Smooth muscle cell (in vitro differentiated cells): ENCODE results near the gene RCC2. TPM values are rescaled to one million over a fixed set of nuclear protein-coding genes. Genes with fewer than 3 reads are reported as not detected.

Source experiments
- DNase-seq: peaks from one replicate; lab custom pipeline; 2025; ENCODE audit not compliant: unreplicated experiment; lab: John Stamatoyannopoulos, UW
- H2AFZ ChIP-seq: fragments of 200-600 bp; sonication (generic); 2 replicates; pipeline ENCODE4 v1.6.0; 2016; ENCODE audit warnings: antibody characterized with exemption, low read depth, mild to moderate bottlenecking
- H3F3A ChIP-seq: fragments of 200-600 bp; sonication (generic); 2 replicates; pipeline ENCODE4 v1.6.0; 2017; ENCODE audit warnings: antibody characterized with exemption, low read depth
- H3K27ac ChIP-seq: fragments of 200-600 bp; sonication (generic); 2 replicates; pipeline ENCODE4 v1.5.1; 2016; ENCODE audit warnings: low read depth, mild to moderate bottlenecking
- H3K27me3 ChIP-seq: fragments of 200-600 bp; sonication (generic); 2 replicates; pipeline ENCODE4 v1.6.1; 2016; ENCODE audit warnings: low read depth, mild to moderate bottlenecking
- H3K36me3 ChIP-seq: fragments of 200-600 bp; sonication (generic); 2 replicates; pipeline ENCODE4 v1.5.1; 2016; ENCODE audit warnings: low read depth
- H3K4me1 ChIP-seq: fragments of 200-600 bp; sonication (generic); 2 replicates; pipeline ENCODE4 v1.5.1; 2016; ENCODE audit warnings: low read depth
- H3K4me2 ChIP-seq: fragments of 200-600 bp; sonication (generic); 2 replicates; pipeline ENCODE4 v1.6.0; 2016; ENCODE audit warnings: mild to moderate bottlenecking
- H3K4me3 ChIP-seq: fragments of 200-600 bp; sonication (generic); 2 replicates; pipeline ENCODE4 v1.5.1; 2016; ENCODE audit warnings: mild to moderate bottlenecking
- H3K79me2 ChIP-seq: fragments of 200-600 bp; sonication (generic); 2 replicates; pipeline ENCODE4 v1.6.0; 2016; ENCODE audit warnings: low read depth, mild to moderate bottlenecking
- H3K9ac ChIP-seq: fragments of 200-600 bp; sonication (generic); 2 replicates; pipeline ENCODE4 v1.6.0; 2016; ENCODE audit warnings: low read depth
- H3K9me3 ChIP-seq: fragments of 200-600 bp; sonication (generic); replicated peaks from 2 replicates; pipeline ENCODE4 v1.5.1; 2016; ENCODE audit warnings: low read depth
- H4K20me1 ChIP-seq: fragments of 200-600 bp; sonication (generic); 2 replicates; pipeline ENCODE4 v1.6.0; 2016; ENCODE audit warnings: low read depth
- CTCF ChIP-seq: fragments of 200-600 bp; sonication (generic); IDR thresholded peaks from 2 replicates; pipeline ENCODE4 v1.5.1; 2017; ENCODE audit warnings: borderline replicate concordance, mild to moderate bottlenecking, antibody characterized with exemption; ENCODE audit not compliant: insufficient read depth, poor library complexity, severe bottlenecking
- WGBS: methylation state at CpG from one replicate; pipeline ENCODE4 v1.1.7; 2016; ENCODE audit warnings: low lambda C conversion rate; 5-methylcytosine and 5-hydroxymethylcytosine counted together
- polyA plus RNA-seq: library from polyadenylated mRNA; unstranded; fragments of >200 nt; fragmentation: Nextera tagmentation; extraction: Ambion mirVana; gene quantifications from 2 replicates; pipeline ENCODE4 v1.2.1, GENCODE V29; 2016
- total RNA-seq: library from RNA; depleted of rRNA; stranded (reverse); fragments of >200 nt; gene quantifications from 2 replicates; pipeline ENCODE4 v1.2.3, GENCODE V29; 2014

RCC2 gene
- total and polyA plus RNA-seq, 2 experiments from 2014 or later, result 28.0 to 44.5 TPM

- no peaks in the 10 kb centered on the region for H3K9me3 ChIP-seq
- no peaks in the 10 kb centered on the region for H3K36me3 ChIP-seq
- no peaks in the 10 kb centered on the region for H3K79me2 ChIP-seq
- no peak overlapping the region for H3K4me2 ChIP-seq
- no peak overlapping the region for H3K27ac ChIP-seq
- no peak overlapping the region for H2AFZ ChIP-seq
- 96% methylated on average over 12 of the region's 12 CpGs for WGBS
- H3F3A ChIP-seq, result peaks cover 7% of the 10 kb centered on the region
- H3K27me3 ChIP-seq, result no peaks in the 10 kb centered on the region
- H3K4me3 ChIP-seq, result no peak overlapping the region
- no peak for DNase-seq
- H4K20me1 ChIP-seq, result no peaks in the 10 kb centered on the region
- no peaks in the 10 kb centered on the region for H3K4me1 ChIP-seq
- no peak overlapping the region for H3K9ac ChIP-seq
- no peak for TF ChIP-seq CTCF
These were observed 8.1 kb upstream of the RCC2 start for GRCh38 chr1:17447501-17447992.

GRCh38 chr1:17442841-17443240 is 3.4 kb upstream of the RCC2 start:
- Histone ChIP-seq H3K36me3 (no peaks in the 10 kb centered on the region), H3F3A (peaks cover 13% of the 10 kb centered on the region), H2AFZ (no peak overlapping the region), H3K27me3 (no peaks in the 10 kb centered on the region), H3K27ac (peak overlapping the region; percentile 91), H3K4me1 (peaks cover 20% of the 10 kb centered on the region), H4K20me1 (no peaks in the 10 kb centered on the region), H3K4me2 (peak overlapping the region; percentile 48), H3K4me3 (no peak overlapping the region), H3K79me2 (no peaks in the 10 kb centered on the region), H3K9ac (peak overlapping the region; percentile 5), H3K9me3 (no peaks in the 10 kb centered on the region)
- no peak for DNase-seq
- no peak for TF ChIP-seq CTCF
- 96% methylated on average over 6 of the region's 6 CpGs for WGBS

GRCh38 chr1:17441993-17442357 is 2.5 kb upstream of the RCC2 start:
- DNase-seq, result no peak
- peaks cover 24% of the 10 kb centered on the region for H3K4me1 ChIP-seq
- H3K27ac ChIP-seq, result peak overlapping the region; percentile 91
- H3K4me2 ChIP-seq, result peak overlapping the region; percentile 92
- 91% methylated on average over 4 of the region's 4 CpGs for WGBS
- H3F3A ChIP-seq, result peaks cover 15% of the 10 kb centered on the region
- H3K36me3 ChIP-seq, result no peaks in the 10 kb centered on the region
- H4K20me1 ChIP-seq, result peaks cover 4% of the 10 kb centered on the region
- H2AFZ ChIP-seq, result no peak overlapping the region
- no peak for TF ChIP-seq CTCF
- H3K27me3 ChIP-seq, result no peaks in the 10 kb centered on the region
- peaks cover 5% of the 10 kb centered on the region for H3K79me2 ChIP-seq
- H3K9me3 ChIP-seq, result no peaks in the 10 kb centered on the region
- H3K9ac ChIP-seq, result no peak overlapping the region
- H3K4me3 ChIP-seq, result no peak overlapping the region

GRCh38 chr1:17441265-17441992 is 2.0 kb upstream of the RCC2 start:
- Histone ChIP-seq H3K27ac (peak overlapping the region; percentile 91), H2AFZ (no peak overlapping the region), H3K4me3 (peak overlapping the region; percentile 56), H3K4me1 (peaks cover 29% of the 10 kb centered on the region), H3K27me3 (no peaks in the 10 kb centered on the region), H3K79me2 (peaks cover 10% of the 10 kb centered on the region), H3K4me2 (peak overlapping the region; percentile 92), H4K20me1 (peaks cover 10% of the 10 kb centered on the region), H3K36me3 (no peaks in the 10 kb centered on the region), H3K9ac (peak overlapping the region; percentile 59), H3K9me3 (no peaks in the 10 kb centered on the region), H3F3A (peaks cover 19% of the 10 kb centered on the region)
- no peak for TF ChIP-seq CTCF
- no peak for DNase-seq
- WGBS, result 33% methylated on average over 10 of the region's 10 CpGs
